HepG2 (cell line): Measurements from ENCODE around the gene SUSD6. TPM values are rescaled to one million over a fixed set of nuclear protein-coding genes. Genes with fewer than 3 reads are reported as not detected.

Experiments used
- ETV5 ChIP-seq: IDR thresholded peaks from 2 replicates; pipeline ENCODE4 v1.6.1; 2018; ENCODE audit warnings: missing biosample characterization, missing genetic modification reagents, inconsistent platforms, borderline replicate concordance
- JUNB ChIP-seq: sonication (generic); formaldehyde crosslinking; IDR thresholded peaks from 2 replicates; pipeline ENCODE4 v1.8.0; 2022; ENCODE audit warnings: missing genetic modification reagents, mild to moderate bottlenecking, borderline replicate concordance
- KDM4B ChIP-seq: sonication (generic); formaldehyde crosslinking; IDR thresholded peaks from 2 replicates; pipeline ENCODE4 v1.4.0; 2020; ENCODE audit warnings: missing genetic modification reagents
- NR2C2 ChIP-seq: sonication (generic); formaldehyde crosslinking; IDR thresholded peaks from 2 replicates; pipeline ENCODE4 v1.4.0; 2020; ENCODE audit warnings: missing genetic modification reagents, mild to moderate bottlenecking, moderate library complexity, borderline replicate concordance
- NR2F2 ChIP-seq: IDR thresholded peaks from 2 replicates; pipeline ENCODE4 v1.6.1; 2012; ENCODE audit warnings: low read depth, inconsistent platforms, borderline replicate concordance
- PHF21A ChIP-seq: sonication (generic); formaldehyde crosslinking; IDR thresholded peaks from 2 replicates; pipeline ENCODE4 v1.5.0; 2020; ENCODE audit warnings: mild to moderate bottlenecking, missing genetic modification reagents
- SMARCE1 ChIP-seq: fragments of 450-650 bp; IDR thresholded peaks from 2 replicates; pipeline ENCODE4 v1.6.1; 2017; ENCODE audit warnings: borderline replicate concordance
- SRSF1 ChIP-seq: fragments of 200-400 bp; formaldehyde crosslinking; optimal IDR thresholded peaks from 2 replicates; pipeline ENCODE3; 2017; ENCODE audit warnings: mild to moderate bottlenecking, low read depth, low read length, moderate library complexity
- ZNF101 ChIP-seq: sonication (generic); formaldehyde crosslinking; IDR thresholded peaks from 2 replicates; pipeline ENCODE4 v1.4.0; 2020; ENCODE audit warnings: mild to moderate bottlenecking, low read depth, missing genetic modification reagents, borderline replicate concordance
- ZNF337 ChIP-seq: sonication (generic); formaldehyde crosslinking; IDR thresholded peaks from 2 replicates; pipeline ENCODE4 v1.5.1; 2020; ENCODE audit warnings: missing genetic modification reagents, low read depth, mild to moderate bottlenecking, borderline replicate concordance
- ZNF546 ChIP-seq: sonication (generic); formaldehyde crosslinking; conservative IDR thresholded peaks from 2 replicates; pipeline ENCODE4 v1.8.1; 2023; ENCODE audit warnings: mild to moderate bottlenecking, missing genetic modification reagents
- ZNF678 ChIP-seq: sonication (generic); formaldehyde crosslinking; IDR thresholded peaks from 2 replicates; pipeline ENCODE4 v1.4.0; 2020; ENCODE audit warnings: mild to moderate bottlenecking, missing genetic modification reagents
- polyA plus RNA-seq, 8 experiments: library from polyadenylated mRNA; depleted of rRNA in 3 of 8; stranded (reverse) in 7 of 8; unstranded in 1 of 8; fragments of >200 nt; fragmentation: Illumina TruSeq in 4 of 8; extraction: Trizol in 4 of 8; gene quantifications; 2 replicates each; pipeline versions ENCODE4 v1.2.1 to v1.2.3, GENCODE V29; 2011 to 2016; ENCODE audit warnings: low read depth in 4 of 8, missing spikeins in 1 of 8, mixed read lengths in 1 of 8; ENCODE audit not compliant: insufficient read depth in 1 of 8
- total RNA-seq, 5 experiments: library from RNA; depleted of rRNA; stranded (reverse); fragments of >200 nt; fragmentation: Illumina TruSeq; extraction: Trizol; gene quantifications; 2 replicates each; pipeline ENCODE4 v1.2.3, GENCODE V29; 2016; ENCODE audit warnings: low read depth in 1 of 5
- TF ChIP-seq, protein P1 (sequence below): sonication (generic); formaldehyde crosslinking; IDR thresholded peaks from 2 replicates; pipeline ENCODE4 v1.4.0; 2020; ENCODE audit warnings: missing genetic modification reagents
- TF ChIP-seq, protein P2 (sequence below): IDR thresholded peaks from 2 replicates; pipeline ENCODE4 v1.6.1; 2016; ENCODE audit warnings: control low read depth
- TF ChIP-seq, protein P3 (sequence below): sonication (generic); formaldehyde crosslinking; IDR thresholded peaks from 2 replicates; pipeline ENCODE4 v1.5.0; 2020; ENCODE audit warnings: mild to moderate bottlenecking, missing genetic modification reagents
- TF ChIP-seq, protein P4 (sequence below): IDR thresholded peaks from 2 replicates; pipeline ENCODE4 v1.6.1; 2018; ENCODE audit warnings: missing genetic modification reagents, mild to moderate bottlenecking, missing compliant biosample characterization
- TF ChIP-seq, protein P5 (sequence below): sonication (generic); formaldehyde crosslinking; IDR thresholded peaks from 2 replicates; pipeline ENCODE4 v1.4.0; 2020; ENCODE audit warnings: mild to moderate bottlenecking, missing genetic modification reagents, borderline replicate concordance

SUSD6 gene
- total and polyA plus RNA-seq, 2 of the 13 experiments (the other 11 are each of a cell fraction or from before 2014, with no cell fraction given) = 7.2 to 7.4 TPM

DNA sequence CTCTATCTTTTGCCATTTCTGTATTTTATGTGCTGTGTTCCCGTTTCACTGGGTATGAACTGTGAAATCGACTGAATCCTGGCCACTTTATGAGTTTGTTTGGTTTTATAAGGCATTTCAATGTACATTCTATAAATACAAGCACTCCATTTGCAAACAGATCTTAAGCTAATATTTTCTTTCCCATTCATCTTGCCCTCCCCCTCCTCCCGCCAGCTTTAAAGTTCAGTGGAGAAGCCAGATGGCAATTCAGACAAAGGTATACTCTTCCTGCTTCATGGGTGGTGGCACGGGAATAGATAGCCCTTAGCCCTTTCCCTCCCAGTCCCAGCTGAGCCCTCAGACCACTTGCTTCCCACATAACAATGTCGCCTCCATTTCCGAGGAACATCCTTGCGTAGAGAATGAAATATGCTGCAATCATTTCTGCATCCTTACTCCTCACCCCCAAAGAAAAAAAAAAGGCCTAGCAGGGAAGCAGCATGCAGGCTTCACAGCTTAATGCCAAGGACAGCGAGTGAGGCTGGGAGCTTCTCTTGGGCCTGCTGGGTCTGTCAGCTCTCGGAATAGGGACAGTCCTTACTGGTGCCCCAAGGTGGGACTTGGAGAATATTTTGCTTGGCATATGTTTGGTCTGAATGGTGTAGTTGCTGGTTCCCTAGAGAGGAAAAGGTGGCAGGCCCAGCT, 102.7 kb downstream of the SUSD6 start (continued):
- TF ChIP-seq, protein P1, sequence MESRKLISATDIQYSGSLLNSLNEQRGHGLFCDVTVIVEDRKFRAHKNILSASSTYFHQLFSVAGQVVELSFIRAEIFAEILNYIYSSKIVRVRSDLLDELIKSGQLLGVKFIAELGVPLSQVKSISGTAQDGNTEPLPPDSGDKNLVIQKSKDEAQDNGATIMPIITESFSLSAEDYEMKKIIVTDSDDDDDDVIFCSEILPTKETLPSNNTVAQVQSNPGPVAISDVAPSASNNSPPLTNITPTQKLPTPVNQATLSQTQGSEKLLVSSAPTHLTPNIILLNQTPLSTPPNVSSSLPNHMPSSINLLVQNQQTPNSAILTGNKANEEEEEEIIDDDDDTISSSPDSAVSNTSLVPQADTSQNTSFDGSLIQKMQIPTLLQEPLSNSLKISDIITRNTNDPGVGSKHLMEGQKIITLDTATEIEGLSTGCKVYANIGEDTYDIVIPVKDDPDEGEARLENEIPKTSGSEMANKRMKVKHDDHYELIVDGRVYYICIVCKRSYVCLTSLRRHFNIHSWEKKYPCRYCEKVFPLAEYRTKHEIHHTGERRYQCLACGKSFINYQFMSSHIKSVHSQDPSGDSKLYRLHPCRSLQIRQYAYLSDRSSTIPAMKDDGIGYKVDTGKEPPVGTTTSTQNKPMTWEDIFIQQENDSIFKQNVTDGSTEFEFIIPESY (CRISPR knock-in tag) = peak; percentile 47; the same call in 1 of the 2 replicates
- TF ChIP-seq, protein P2, sequence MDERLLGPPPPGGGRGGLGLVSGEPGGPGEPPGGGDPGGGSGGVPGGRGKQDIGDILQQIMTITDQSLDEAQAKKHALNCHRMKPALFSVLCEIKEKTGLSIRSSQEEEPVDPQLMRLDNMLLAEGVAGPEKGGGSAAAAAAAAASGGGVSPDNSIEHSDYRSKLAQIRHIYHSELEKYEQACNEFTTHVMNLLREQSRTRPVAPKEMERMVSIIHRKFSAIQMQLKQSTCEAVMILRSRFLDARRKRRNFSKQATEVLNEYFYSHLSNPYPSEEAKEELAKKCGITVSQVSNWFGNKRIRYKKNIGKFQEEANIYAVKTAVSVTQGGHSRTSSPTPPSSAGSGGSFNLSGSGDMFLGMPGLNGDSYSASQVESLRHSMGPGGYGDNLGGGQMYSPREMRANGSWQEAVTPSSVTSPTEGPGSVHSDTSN (CRISPR knock-in tag) = no peak
- TF ChIP-seq ZNF101 (CRISPR knock-in tag) (no peak), NR2C2 (CRISPR knock-in tag) (no peak), SMARCE1 (no peak), ZNF337 (CRISPR knock-in tag) (no peak), KDM4B (CRISPR knock-in tag) (no peak), PHF21A (CRISPR knock-in tag) (peak; percentile 42), ZNF678 (CRISPR knock-in tag) (no peak), SRSF1 (no peak), ETV5 (CRISPR knock-in tag) (peak; percentile 23; the same call in 1 of the 2 replicates), ZNF546 (CRISPR knock-in tag) (no peak), NR2F2 (peak; percentile 31; the same call in 1 of the 2 replicates), JUNB (CRISPR knock-in tag) (no peak)
- TF ChIP-seq, protein P3, sequence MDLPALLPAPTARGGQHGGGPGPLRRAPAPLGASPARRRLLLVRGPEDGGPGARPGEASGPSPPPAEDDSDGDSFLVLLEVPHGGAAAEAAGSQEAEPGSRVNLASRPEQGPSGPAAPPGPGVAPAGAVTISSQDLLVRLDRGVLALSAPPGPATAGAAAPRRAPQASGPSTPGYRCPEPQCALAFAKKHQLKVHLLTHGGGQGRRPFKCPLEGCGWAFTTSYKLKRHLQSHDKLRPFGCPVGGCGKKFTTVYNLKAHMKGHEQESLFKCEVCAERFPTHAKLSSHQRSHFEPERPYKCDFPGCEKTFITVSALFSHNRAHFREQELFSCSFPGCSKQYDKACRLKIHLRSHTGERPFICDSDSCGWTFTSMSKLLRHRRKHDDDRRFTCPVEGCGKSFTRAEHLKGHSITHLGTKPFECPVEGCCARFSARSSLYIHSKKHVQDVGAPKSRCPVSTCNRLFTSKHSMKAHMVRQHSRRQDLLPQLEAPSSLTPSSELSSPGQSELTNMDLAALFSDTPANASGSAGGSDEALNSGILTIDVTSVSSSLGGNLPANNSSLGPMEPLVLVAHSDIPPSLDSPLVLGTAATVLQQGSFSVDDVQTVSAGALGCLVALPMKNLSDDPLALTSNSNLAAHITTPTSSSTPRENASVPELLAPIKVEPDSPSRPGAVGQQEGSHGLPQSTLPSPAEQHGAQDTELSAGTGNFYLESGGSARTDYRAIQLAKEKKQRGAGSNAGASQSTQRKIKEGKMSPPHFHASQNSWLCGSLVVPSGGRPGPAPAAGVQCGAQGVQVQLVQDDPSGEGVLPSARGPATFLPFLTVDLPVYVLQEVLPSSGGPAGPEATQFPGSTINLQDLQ = no peak
- TF ChIP-seq, protein P4, sequence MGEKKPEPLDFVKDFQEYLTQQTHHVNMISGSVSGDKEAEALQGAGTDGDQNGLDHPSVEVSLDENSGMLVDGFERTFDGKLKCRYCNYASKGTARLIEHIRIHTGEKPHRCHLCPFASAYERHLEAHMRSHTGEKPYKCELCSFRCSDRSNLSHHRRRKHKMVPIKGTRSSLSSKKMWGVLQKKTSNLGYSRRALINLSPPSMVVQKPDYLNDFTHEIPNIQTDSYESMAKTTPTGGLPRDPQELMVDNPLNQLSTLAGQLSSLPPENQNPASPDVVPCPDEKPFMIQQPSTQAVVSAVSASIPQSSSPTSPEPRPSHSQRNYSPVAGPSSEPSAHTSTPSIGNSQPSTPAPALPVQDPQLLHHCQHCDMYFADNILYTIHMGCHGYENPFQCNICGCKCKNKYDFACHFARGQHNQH (CRISPR knock-in tag) = 0 out of 2 replicates have a peak, but pooled peaks have one; percentile 34
- TF ChIP-seq, protein P5, sequence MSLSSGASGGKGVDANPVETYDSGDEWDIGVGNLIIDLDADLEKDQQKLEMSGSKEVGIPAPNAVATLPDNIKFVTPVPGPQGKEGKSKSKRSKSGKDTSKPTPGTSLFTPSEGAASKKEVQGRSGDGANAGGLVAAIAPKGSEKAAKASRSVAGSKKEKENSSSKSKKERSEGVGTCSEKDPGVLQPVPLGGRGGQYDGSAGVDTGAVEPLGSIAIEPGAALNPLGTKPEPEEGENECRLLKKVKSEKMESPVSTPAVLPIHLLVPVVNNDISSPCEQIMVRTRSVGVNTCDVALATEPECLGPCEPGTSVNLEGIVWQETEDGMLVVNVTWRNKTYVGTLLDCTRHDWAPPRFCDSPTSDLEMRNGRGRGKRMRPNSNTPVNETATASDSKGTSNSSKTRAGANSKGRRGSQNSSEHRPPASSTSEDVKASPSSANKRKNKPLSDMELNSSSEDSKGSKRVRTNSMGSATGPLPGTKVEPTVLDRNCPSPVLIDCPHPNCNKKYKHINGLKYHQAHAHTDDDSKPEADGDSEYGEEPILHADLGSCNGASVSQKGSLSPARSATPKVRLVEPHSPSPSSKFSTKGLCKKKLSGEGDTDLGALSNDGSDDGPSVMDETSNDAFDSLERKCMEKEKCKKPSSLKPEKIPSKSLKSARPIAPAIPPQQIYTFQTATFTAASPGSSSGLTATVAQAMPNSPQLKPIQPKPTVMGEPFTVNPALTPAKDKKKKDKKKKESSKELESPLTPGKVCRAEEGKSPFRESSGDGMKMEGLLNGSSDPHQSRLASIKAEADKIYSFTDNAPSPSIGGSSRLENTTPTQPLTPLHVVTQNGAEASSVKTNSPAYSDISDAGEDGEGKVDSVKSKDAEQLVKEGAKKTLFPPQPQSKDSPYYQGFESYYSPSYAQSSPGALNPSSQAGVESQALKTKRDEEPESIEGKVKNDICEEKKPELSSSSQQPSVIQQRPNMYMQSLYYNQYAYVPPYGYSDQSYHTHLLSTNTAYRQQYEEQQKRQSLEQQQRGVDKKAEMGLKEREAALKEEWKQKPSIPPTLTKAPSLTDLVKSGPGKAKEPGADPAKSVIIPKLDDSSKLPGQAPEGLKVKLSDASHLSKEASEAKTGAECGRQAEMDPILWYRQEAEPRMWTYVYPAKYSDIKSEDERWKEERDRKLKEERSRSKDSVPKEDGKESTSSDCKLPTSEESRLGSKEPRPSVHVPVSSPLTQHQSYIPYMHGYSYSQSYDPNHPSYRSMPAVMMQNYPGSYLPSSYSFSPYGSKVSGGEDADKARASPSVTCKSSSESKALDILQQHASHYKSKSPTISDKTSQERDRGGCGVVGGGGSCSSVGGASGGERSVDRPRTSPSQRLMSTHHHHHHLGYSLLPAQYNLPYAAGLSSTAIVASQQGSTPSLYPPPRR (CRISPR knock-in tag) = peak; percentile 72; the same call in 1 of the 2 replicates
